K562 (cell line): ENCODE results near the gene SLC7A14. TPM values are rescaled to one million over a fixed set of nuclear protein-coding genes. Genes with fewer than 3 reads are reported as not detected.

Experiments
- ATAC-seq: fragments of 200-7000 bp; cut with Tn5 transposase; 3 replicates; pipeline ENCODE4 v1.9.1; 2020; ENCODE audit warnings: moderate library complexity
- BruUV-seq: library from RNA; stranded (reverse); fragments of 400-500 nt; replicated peaks from 2 replicates; lab custom pipeline; 2021; lab: Mats Ljungman, UMichigan
- CTCF ChIA-PET: fragments of 300-600 bp; formaldehyde crosslinking; extraction: SDS; loops from one replicate; lab custom pipeline; 2021; ENCODE audit warnings: low intra/inter-chr PET ratio; lab: Yijun Ruan, JAX
- POLR2A ChIA-PET: fragments of 300-600, 350-650 bp; sonication (Branson Sonifier 250); formaldehyde crosslinking; extraction: SDS; loops from one replicate; lab custom pipeline; 2021; ENCODE audit warnings: antibody characterized with exemption, inconsistent platforms; lab: Yijun Ruan, JAX
- DNase-seq, 4 experiments: peaks; one replicate each; pipeline versions ENCODE4 v3.0.0 to v3.0.0-alpha.2; 2011 to 2018; ENCODE audit warnings: low spot score in 3 of 4, mixed read lengths in 3 of 4; ENCODE audit errors: extremely low read depth in 1 of 4
- FAIRE-seq: peaks from 2 replicates; lab custom pipeline; 2011; peaks lifted over from hg19 to GRCh38; lab: Jason Lieb, UNC
- H2AFZ ChIP-seq: 2 replicates; pipeline ENCODE4 v1.6.0; 2011; ENCODE audit warnings: low read depth, low read length, control low read depth, inconsistent platforms
- H3K27ac ChIP-seq: fragments of 200-600 bp; 3 replicates; pipeline ENCODE4 v1.8.0; 2011; ENCODE audit warnings: low read depth, mild to moderate bottlenecking, control low read depth, inconsistent platforms, low read length, moderate library complexity, mixed read lengths; ENCODE audit errors: extremely low read depth
- H3K27me3 ChIP-seq, 2 experiments: fragments of 300-600 bp in 1 of 2; 2 replicates in 1 of 2; 3 replicates in 1 of 2; pipeline versions ENCODE4 v1.6.0 to v1.8.0; 2011; ENCODE audit warnings: inconsistent platforms in 2 of 2, low read length in 2 of 2, mild to moderate bottlenecking in 1 of 2, mixed read lengths in 1 of 2, moderate library complexity in 1 of 2; ENCODE audit not compliant: control insufficient read depth in 2 of 2, insufficient read depth in 2 of 2
- H3K36me3 ChIP-seq: fragments of 300-600 bp; 3 replicates; pipeline ENCODE4 v1.8.0; 2011; ENCODE audit warnings: mild to moderate bottlenecking, low read length, inconsistent platforms; ENCODE audit not compliant: control insufficient read depth, insufficient read depth
- H3K4me1 ChIP-seq, 2 experiments: fragments of 200-600 bp in 1 of 2; replicated peaks in 1 of 2; 2 replicates in 1 of 2; 3 replicates in 1 of 2; pipeline versions ENCODE4 v1.5.1 to v1.8.0; 2011; ENCODE audit warnings: inconsistent platforms in 2 of 2, low read length in 2 of 2, mild to moderate bottlenecking in 1 of 2, mixed read lengths in 1 of 2, moderate library complexity in 1 of 2; ENCODE audit not compliant: control insufficient read depth in 2 of 2, insufficient read depth in 2 of 2
- H3K4me2 ChIP-seq: 2 replicates; pipeline ENCODE4 v1.6.1; 2011; ENCODE audit warnings: low read length, control low read depth, inconsistent platforms, mixed read lengths; ENCODE audit not compliant: insufficient read depth
- H3K4me3 ChIP-seq: fragments of 200-600 bp; sonication (generic), shearing (Covaris generic); 2 replicates; pipeline ENCODE4 v1.5.1; 2016; ENCODE audit warnings: control low read depth, inconsistent platforms
- H3K79me2 ChIP-seq: fragments of 200-600 bp; 3 replicates; pipeline ENCODE4 v1.8.0; 2011; ENCODE audit warnings: low read length, inconsistent platforms; ENCODE audit not compliant: control insufficient read depth, insufficient read depth
- H3K9ac ChIP-seq, 2 experiments: 2 replicates each; pipeline versions ENCODE4 v1.6.0 to v1.6.1; 2011; ENCODE audit warnings: low read depth in 2 of 2, low read length in 2 of 2, control low read depth in 1 of 2, inconsistent platforms in 1 of 2, mild to moderate bottlenecking in 1 of 2, mixed read lengths in 1 of 2; ENCODE audit not compliant: insufficient read depth in 1 of 2
- H3K9me1 ChIP-seq: one replicate; pipeline ENCODE4 v1.6.0; 2011; ENCODE audit warnings: inconsistent platforms, mild to moderate bottlenecking, low read length, moderate library complexity; ENCODE audit not compliant: control insufficient read depth, insufficient read depth
- H3K9me3 ChIP-seq: replicated peaks from 2 replicates; pipeline ENCODE4 v1.5.1; 2011; ENCODE audit warnings: low read depth, low read length, inconsistent platforms; ENCODE audit not compliant: control insufficient read depth, insufficient read depth
- H4K20me1 ChIP-seq: replicated peaks from 2 replicates; pipeline ENCODE4 v1.6.1; 2011; ENCODE audit warnings: low read length, inconsistent platforms, mixed read lengths; ENCODE audit not compliant: control insufficient read depth, insufficient read depth
- CBX1 ChIP-seq: sonication (generic); IDR thresholded peaks from 2 replicates; pipeline ENCODE4 v1.6.1; 2016; ENCODE audit warnings: antibody characterized with exemption, low read depth, mild to moderate bottlenecking
- CBX3 ChIP-seq, 2 experiments: IDR thresholded peaks; 1 replicate in 1 of 2; 2 replicates in 1 of 2; pipeline ENCODE4 v1.6.1; 2012; ENCODE audit warnings: inconsistent platforms in 2 of 2, low read length in 2 of 2, borderline replicate concordance in 1 of 2, control low read depth in 1 of 2
- CREBBP ChIP-seq: IDR thresholded peaks from one replicate; pipeline ENCODE4 v1.6.1; 2012; ENCODE audit warnings: low read depth, mild to moderate bottlenecking, control low read depth, inconsistent platforms, low read length
- HCFC1 ChIP-seq: IDR thresholded peaks from 2 replicates; pipeline ENCODE4 v1.6.1; 2012; ENCODE audit warnings: low read depth, low read length, improper control_type of control experiment
- LARP7 ChIP-seq: fragments of 450-650 bp; IDR thresholded peaks from 2 replicates; pipeline ENCODE4 v1.6.1; 2016
- MAFF ChIP-seq: IDR thresholded peaks from 2 replicates; pipeline ENCODE4 v1.6.1; 2012; ENCODE audit warnings: low read length, improper control_type of control experiment
- PBX2 ChIP-seq, 2 experiments: IDR thresholded peaks in 1 of 2; conservative IDR thresholded peaks in 1 of 2; 2 replicates each; pipeline ENCODE4 v1.6.1; 2016; ENCODE audit warnings: low read depth in 2 of 2, mild to moderate bottlenecking in 1 of 2, missing compliant biosample characterization in 1 of 2, missing genetic modification characterization in 1 of 2, moderate library complexity in 1 of 2
- PHTF2 ChIP-seq: fragments of 250-450 bp; sonication (Bioruptor Pico); IDR thresholded peaks from 2 replicates; pipeline ENCODE4 v1.5.0; 2021; ENCODE audit warnings: mild to moderate bottlenecking
- PRDM10 ChIP-seq: fragments of 450-650 bp; IDR thresholded peaks from 2 replicates; pipeline ENCODE4 v1.6.1; 2018; ENCODE audit not compliant: partially characterized antibody
- RAD51 ChIP-seq: fragments of 450-650 bp; IDR thresholded peaks from 2 replicates; pipeline ENCODE4 v1.7.1; 2016; ENCODE audit warnings: low read depth, mild to moderate bottlenecking, borderline replicate concordance
- RBM25 ChIP-seq: fragments of 200-400 bp; formaldehyde crosslinking; IDR thresholded peaks from 2 replicates; pipeline ENCODE4 v1.6.1; 2018; ENCODE audit warnings: low read length, low read depth, moderate library complexity; ENCODE audit not compliant: severe bottlenecking
- RFX5 ChIP-seq: IDR thresholded peaks from 2 replicates; pipeline ENCODE4 v1.6.1; 2011; ENCODE audit warnings: low read depth, mild to moderate bottlenecking, improper control_type of control experiment, low read length
- SIRT6 ChIP-seq: IDR thresholded peaks from one replicate; pipeline ENCODE4 v1.6.1; 2012; ENCODE audit warnings: low read depth, mild to moderate bottlenecking, control low read depth, inconsistent platforms, low read length, moderate library complexity
- ZNF354B ChIP-seq: fragments of 250-450 bp; sonication (Bioruptor Pico); IDR thresholded peaks from 2 replicates; pipeline ENCODE4 v1.4.0; 2020
- ZNF408 ChIP-seq: fragments of 250-450 bp; sonication (Bioruptor Pico); IDR thresholded peaks from 2 replicates; pipeline ENCODE4 v1.4.0; 2020; ENCODE audit warnings: low read depth, mild to moderate bottlenecking, moderate library complexity
- in situ Hi-C: fragments of 300-500 bp; cut with MboI; formaldehyde crosslinking; loops from 4 replicates; pipeline ENCODE4 v1.15.0; 2018; ENCODE audit warnings: inconsistent platforms, mixed read lengths
- intact Hi-C: fragments of 100-400 bp; cut with micrococcal nuclease; formaldehyde crosslinking; loops from 2 replicates; pipeline ENCODE4 v1.14.2; 2022
- polyA plus RNA-seq, 8 experiments: library from polyadenylated mRNA; depleted of rRNA in 4 of 8; stranded (reverse) in 5 of 8; unstranded in 3 of 8; fragments of >200 nt; fragmentation: Nextera tagmentation in 2 of 8; fragmentation: Illumina TruSeq in 1 of 8; extraction: Ambion mirVana in 2 of 8; extraction: Trizol in 1 of 8; gene quantifications; 2 replicates each; pipeline versions ENCODE4 v1.2.1 to v1.2.3, GENCODE V29; 2011 to 2014; ENCODE audit warnings: inconsistent platforms in 1 of 8, missing spikeins in 1 of 8
- total RNA-seq, 7 experiments: library from RNA; depleted of rRNA in 6 of 7; stranded (reverse); fragments of >200 nt in 6 of 7; fragmentation: Illumina TruSeq in 2 of 7; extraction: Trizol in 2 of 7; gene quantifications; 2 replicates each; pipeline versions ENCODE4 v1.2.1 to v1.2.3, GENCODE V29; 2011 to 2021; ENCODE audit warnings: low replicate concordance in 1 of 7

The SLC7A14 gene
- total and polyA plus RNA-seq, 9 of the 15 experiments (the other 6 are each of a cell fraction or from before 2014, with no cell fraction given) = not detected

- TF ChIP-seq PRDM10 = no peak
Measured at GRCh38 chr3:170443457-170443856, 142.4 kb downstream of the SLC7A14 start (continued).

- FAIRE-seq = no peak
- H3K9me1 ChIP-seq = no peaks in the 10 kb centered on the region
- peaks cover 3 to 5% of the 10 kb centered on the region in 2 experiments; a peak in 2 of 5 replicates for H3K4me1 ChIP-seq
- no peak overlapping the region; the same call in 1 of the 2 replicates for H2AFZ ChIP-seq
- H3K36me3 ChIP-seq = no peaks in the 10 kb centered on the region
- H3K4me2 ChIP-seq = no peak overlapping the region
- in situ Hi-C loops = no loop called here
- peaks cover 0 to 8% of the 10 kb centered on the region in 2 experiments; a peak in 1 of 5 replicates for H3K27me3 ChIP-seq
- H4K20me1 ChIP-seq = no peaks in the 10 kb centered on the region
- H3K4me3 ChIP-seq = no peak overlapping the region
- H3K9ac ChIP-seq = no peak overlapping the region
- H3K79me2 ChIP-seq = no peaks in the 10 kb centered on the region
- no TSS peak for BruUV-seq
- ChIA-PET POLR2A (interaction anchor here (0.9 to 1.8 kb wide), 2 partner anchors 12 to 427 kb away, joined by 5 read pairs; partner anchors contain the start of gene RPL22L1), CTCF (no interaction called here)
- H3K9me3 ChIP-seq = no peaks in the 10 kb centered on the region
- ATAC-seq = peak; percentile 85
- no peak overlapping the region for H3K27ac ChIP-seq
- peak in 3 of 4 experiments; percentile 50 to 59 (median 55) for DNase-seq
- intact Hi-C loops = no loop called here
- TF ChIP-seq ZNF354B (CRISPR knock-in tag) (no peak), CBX1 (no peak), HCFC1 (no peak), RBM25 (peak; percentile 9), RAD51 (peak; percentile 69; the same call in 1 of the 2 replicates), CREBBP (no peak), PHTF2 (no peak), MAFF (no peak), LARP7 (no peak), CBX3 (IDR thresholded peaks at IDR 0.05; ENCODE audit: borderline replicate concordance in 1 of 2, low read length in 2 of 2) (no peak), SIRT6 (no peak), ZNF408 (no peak), PBX2 (CRISPR knock-in tag; IDR thresholded peaks at IDR 0.05; ENCODE audit: low read depth) (no peak), PBX2 (tag; conservative IDR thresholded peaks at IDR 0.05; ENCODE audit: low read depth) (no peak), RFX5 (0 out of 2 replicates have a peak, but pooled peaks have one; percentile 40)
Measured at GRCh38 chr3:170442947-170443346, 142.9 kb downstream of the SLC7A14 start.
